ENCODE measurements around the gene MED14.
A peak's percentile ranks its signal among the peaks of the same experiment; 100 is the strongest.

Gene MED14

DNA sequence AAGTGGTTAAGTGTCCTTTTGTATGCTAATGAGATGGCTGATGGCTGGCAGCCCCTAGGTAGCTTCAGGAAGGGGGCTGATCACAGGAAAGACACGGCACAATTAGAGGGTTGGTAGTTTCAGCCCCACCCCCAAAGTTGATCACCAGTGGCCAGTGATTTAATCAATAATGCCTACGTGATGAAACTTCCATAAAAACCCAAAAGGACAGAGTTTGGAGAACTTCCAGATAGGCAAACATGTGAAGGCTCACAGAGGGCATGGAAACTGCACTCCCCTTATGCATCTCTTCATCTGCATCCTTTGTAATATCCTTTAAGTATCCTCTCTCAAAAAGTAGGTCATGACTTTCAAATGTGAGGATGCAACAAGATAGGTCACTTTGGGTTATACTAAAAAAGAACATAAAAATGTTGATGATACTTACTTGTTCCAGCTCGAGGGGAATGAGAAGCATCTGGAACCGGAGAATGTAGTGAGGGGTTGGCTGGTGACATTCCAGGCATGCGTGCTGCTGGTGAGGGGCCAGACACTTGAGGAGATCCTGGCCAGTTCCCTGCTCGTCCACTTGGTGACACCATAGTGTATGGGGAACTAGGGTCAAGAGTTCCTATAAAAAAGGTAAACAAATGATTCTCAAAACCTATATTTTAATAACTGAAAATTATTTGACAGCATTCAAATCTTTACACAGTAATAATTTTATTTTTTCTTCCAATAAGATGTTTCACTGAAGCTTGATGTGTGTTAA is 71.3 kb downstream of the MED14 start:
- Histone ChIP-seq H3K9ac (ENCODE audit: low read depth in 1 of 2, low read length in 2 of 2) (no peak overlapping the region), H3K4me3 (ENCODE audit: low read depth in 1 of 2, low read length in 2 of 2) (no peak overlapping the region), H3K27me3 (ENCODE audit: control insufficient read depth in 1 of 2, insufficient read depth in 2 of 2, low read length in 2 of 2) (no peaks in the 10 kb centered on the region), H3K27ac (ENCODE audit: low read depth, low read length) (no peak overlapping the region), H3K9me3 (ENCODE audit: control insufficient read depth in 1 of 2, low read length in 2 of 2) (no peaks in the 10 kb centered on the region), H3K36me3 (ENCODE audit: control insufficient read depth in 1 of 2, insufficient read depth in 2 of 2, low read length in 2 of 2) (peaks cover 36 to 48% of the 10 kb centered on the region in 2 donors), H3K4me1 (ENCODE audit: control insufficient read depth in 1 of 2, insufficient read depth in 2 of 2, low read length in 2 of 2) (no peaks in the 10 kb centered on the region)

DNA sequence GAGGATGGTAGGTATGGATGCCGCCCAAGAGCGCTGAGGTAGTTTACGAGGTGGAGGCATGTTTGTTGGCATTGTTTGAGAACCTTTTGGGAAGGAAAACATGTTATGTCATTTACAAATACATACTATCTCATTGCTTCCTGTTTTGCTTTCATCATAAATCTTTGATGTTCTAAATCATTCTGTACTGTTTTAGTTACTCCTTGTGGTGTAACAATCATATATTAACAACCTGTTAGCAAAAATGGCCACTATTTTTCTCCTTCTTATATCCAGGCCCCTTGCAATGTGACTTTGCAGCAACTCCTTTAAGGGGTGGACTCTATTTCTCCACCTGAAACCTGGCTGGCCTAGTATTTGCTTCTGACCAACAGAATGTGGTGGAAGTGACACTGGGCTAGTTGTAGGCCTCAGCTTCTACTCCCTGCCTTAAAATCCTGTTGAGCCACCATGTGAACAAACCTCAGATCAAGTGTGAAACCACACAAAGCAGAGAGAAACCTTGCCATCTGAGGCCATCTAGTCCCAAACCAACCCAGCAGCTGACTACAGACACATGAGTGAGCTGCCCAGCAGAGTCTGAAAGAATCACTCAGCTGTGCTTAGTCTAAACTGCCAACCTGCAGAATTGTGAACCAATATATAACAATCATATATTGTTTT is 72.1 kb downstream of the MED14 start:
- peaks cover 37 to 48% of the 10 kb centered on the region in 2 donors for H3K36me3 ChIP-seq (ENCODE audit: control insufficient read depth in 1 of 2, insufficient read depth in 2 of 2, low read length in 2 of 2)
- no peak overlapping the region for H3K9ac ChIP-seq (ENCODE audit: low read depth in 1 of 2, low read length in 2 of 2)
- H3K27ac ChIP-seq (ENCODE audit: low read depth, low read length) = no peak overlapping the region
- no peaks in the 10 kb centered on the region for H3K4me1 ChIP-seq (ENCODE audit: control insufficient read depth in 1 of 2, insufficient read depth in 2 of 2, low read length in 2 of 2)
- H3K4me3 ChIP-seq (ENCODE audit: low read depth in 1 of 2, low read length in 2 of 2) = no peak overlapping the region
- H3K9me3 ChIP-seq (ENCODE audit: control insufficient read depth in 1 of 2, low read length in 2 of 2) = no peaks in the 10 kb centered on the region
- no peaks in the 10 kb centered on the region for H3K27me3 ChIP-seq (ENCODE audit: control insufficient read depth in 1 of 2, insufficient read depth in 2 of 2, low read length in 2 of 2)

- Histone ChIP-seq H3K9ac (ENCODE audit: low read depth in 1 of 2, low read length in 2 of 2) (no peak overlapping the region), H3K9me3 (ENCODE audit: control insufficient read depth in 1 of 2, low read length in 2 of 2) (no peaks in the 10 kb centered on the region), H3K4me1 (ENCODE audit: control insufficient read depth in 1 of 2, insufficient read depth in 2 of 2, low read length in 2 of 2) (no peaks in the 10 kb centered on the region), H3K4me3 (ENCODE audit: low read depth in 1 of 2, low read length in 2 of 2) (no peak overlapping the region), H3K27ac (ENCODE audit: low read depth, low read length) (no peak overlapping the region), H3K27me3 (ENCODE audit: control insufficient read depth in 1 of 2, insufficient read depth in 2 of 2, low read length in 2 of 2) (no peaks in the 10 kb centered on the region), H3K36me3 (ENCODE audit: control insufficient read depth in 1 of 2, insufficient read depth in 2 of 2, low read length in 2 of 2) (peaks cover 24 to 47% of the 10 kb centered on the region in 2 donors)
Measured at GRCh38 chrX:40661489-40661888, 73.9 kb downstream of the MED14 start.

GRCh38 chrX:40660381-40660780 is 75.0 kb downstream of the MED14 start:
- H3K4me3 ChIP-seq (ENCODE audit: low read depth in 1 of 2, low read length in 2 of 2) = no peak overlapping the region
- no peaks in the 10 kb centered on the region for H3K9me3 ChIP-seq (ENCODE audit: control insufficient read depth in 1 of 2, low read length in 2 of 2)
- no peaks in the 10 kb centered on the region for H3K4me1 ChIP-seq (ENCODE audit: control insufficient read depth in 1 of 2, insufficient read depth in 2 of 2, low read length in 2 of 2)
- no peak overlapping the region for H3K9ac ChIP-seq (ENCODE audit: low read depth in 1 of 2, low read length in 2 of 2)
- peaks cover 25 to 47% of the 10 kb centered on the region in 2 donors for H3K36me3 ChIP-seq (ENCODE audit: control insufficient read depth in 1 of 2, insufficient read depth in 2 of 2, low read length in 2 of 2)
- no peak overlapping the region for H3K27ac ChIP-seq (ENCODE audit: low read depth, low read length)
- H3K27me3 ChIP-seq (ENCODE audit: control insufficient read depth in 1 of 2, insufficient read depth in 2 of 2, low read length in 2 of 2) = no peaks in the 10 kb centered on the region

DNA sequence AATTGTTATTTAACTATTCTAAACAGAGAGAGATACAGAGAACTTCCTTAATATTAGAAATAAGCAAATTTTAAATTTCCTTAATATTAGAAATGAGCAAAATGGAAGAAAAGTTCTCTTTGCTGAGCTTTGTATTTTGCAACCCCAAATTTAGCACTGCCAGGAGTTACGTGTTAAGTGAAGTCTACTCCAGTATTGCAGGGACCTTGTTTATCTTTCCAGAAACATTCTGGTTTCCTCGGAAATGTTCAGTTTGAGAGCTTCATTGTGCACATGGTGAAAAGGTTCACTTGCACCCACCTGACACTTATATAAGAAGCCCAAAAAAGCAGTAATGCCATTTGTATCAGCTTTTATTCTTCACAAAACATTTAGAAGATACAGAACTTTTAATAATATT is 81.8 kb downstream of the MED14 start:
- Histone ChIP-seq H3K4me1 (ENCODE audit: control insufficient read depth in 1 of 2, insufficient read depth in 2 of 2, low read length in 2 of 2) (no peaks in the 10 kb centered on the region), H3K4me3 (ENCODE audit: low read depth in 1 of 2, low read length in 2 of 2) (no peak overlapping the region), H3K9me3 (ENCODE audit: control insufficient read depth in 1 of 2, low read length in 2 of 2) (no peaks in the 10 kb centered on the region), H3K27me3 (ENCODE audit: control insufficient read depth in 1 of 2, insufficient read depth in 2 of 2, low read length in 2 of 2) (no peaks in the 10 kb centered on the region), H3K36me3 (ENCODE audit: control insufficient read depth in 1 of 2, insufficient read depth in 2 of 2, low read length in 2 of 2) (peaks cover 10 to 34% of the 10 kb centered on the region in 2 donors), H3K9ac (ENCODE audit: low read depth in 1 of 2, low read length in 2 of 2) (no peak overlapping the region), H3K27ac (ENCODE audit: low read depth, low read length) (no peak overlapping the region)

DNA sequence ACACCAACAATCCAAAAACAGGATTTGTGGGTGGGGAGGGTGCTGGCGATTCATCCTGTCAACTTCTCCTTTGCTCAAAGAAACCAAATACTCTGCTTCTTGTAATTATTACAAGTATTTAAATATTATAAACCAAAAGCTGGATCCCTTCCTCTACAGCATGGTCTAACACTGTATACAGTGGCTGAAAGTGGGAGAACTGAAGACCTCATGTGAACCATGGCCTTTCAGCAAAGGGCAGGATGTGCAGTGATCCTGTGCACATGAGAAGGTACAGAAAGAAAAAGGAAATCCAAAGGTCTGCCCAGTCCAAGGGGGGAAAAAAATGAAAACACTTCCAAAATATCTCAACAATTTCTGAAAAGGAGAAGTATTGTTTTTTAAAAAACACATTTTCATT is 82.7 kb downstream of the MED14 start:
- Histone ChIP-seq H3K36me3 (ENCODE audit: control insufficient read depth in 1 of 2, insufficient read depth in 2 of 2, low read length in 2 of 2) (peaks cover 10 to 34% of the 10 kb centered on the region in 2 donors), H3K4me1 (ENCODE audit: control insufficient read depth in 1 of 2, insufficient read depth in 2 of 2, low read length in 2 of 2) (peaks cover 0 to 4% of the 10 kb centered on the region in 2 donors), H3K27ac (ENCODE audit: low read depth, low read length) (no peak overlapping the region)

DNA sequence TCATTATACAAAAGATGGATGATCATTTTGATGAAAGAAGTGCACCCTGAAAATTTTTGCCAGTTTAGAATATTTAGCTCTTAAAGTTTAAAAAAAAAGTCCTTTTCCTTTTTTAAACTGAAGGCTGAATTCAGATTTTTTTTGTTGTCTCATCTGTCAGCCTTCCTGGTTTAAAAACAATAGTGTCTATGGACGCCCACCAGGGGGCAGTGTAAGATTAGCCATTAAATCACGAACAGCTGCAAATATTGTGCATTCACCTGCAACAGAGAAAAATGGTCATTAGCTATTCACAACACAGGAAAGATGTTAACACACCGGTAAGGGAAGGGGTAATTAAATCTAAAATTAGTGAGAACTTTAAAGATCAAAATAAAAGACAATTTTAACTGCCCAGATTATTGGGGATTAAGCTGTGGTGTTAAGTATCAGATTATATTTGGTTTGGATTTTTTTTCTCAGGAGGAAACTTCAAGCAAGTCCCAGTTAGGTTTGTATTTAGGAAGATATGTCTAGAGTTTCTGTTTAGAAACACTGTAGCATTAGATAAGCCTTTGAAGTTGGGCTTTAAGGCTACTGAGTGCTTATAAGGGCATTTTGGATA is 83.6 kb downstream of the MED14 start:
- Histone ChIP-seq H3K9ac (ENCODE audit: low read depth in 1 of 2, low read length in 2 of 2) (no peak overlapping the region), H3K27ac (ENCODE audit: low read depth, low read length) (no peak overlapping the region), H3K27me3 (ENCODE audit: control insufficient read depth in 1 of 2, insufficient read depth in 2 of 2, low read length in 2 of 2) (no peaks in the 10 kb centered on the region), H3K4me1 (ENCODE audit: control insufficient read depth in 1 of 2, insufficient read depth in 2 of 2, low read length in 2 of 2) (peaks cover 0 to 4% of the 10 kb centered on the region in 2 donors), H3K4me3 (ENCODE audit: low read depth in 1 of 2, low read length in 2 of 2) (no peak overlapping the region), H3K9me3 (ENCODE audit: control insufficient read depth in 1 of 2, low read length in 2 of 2) (no peaks in the 10 kb centered on the region), H3K36me3 (ENCODE audit: control insufficient read depth in 1 of 2, insufficient read depth in 2 of 2, low read length in 2 of 2) (peaks cover 10 to 27% of the 10 kb centered on the region in 2 donors)

More for the DNA sequence above, 82.7 kb downstream of the MED14 start:
- Histone ChIP-seq H3K27me3 (ENCODE audit: control insufficient read depth in 1 of 2, insufficient read depth in 2 of 2, low read length in 2 of 2) (no peaks in the 10 kb centered on the region), H3K4me3 (ENCODE audit: low read depth in 1 of 2, low read length in 2 of 2) (no peak overlapping the region), H3K9ac (ENCODE audit: low read depth in 1 of 2, low read length in 2 of 2) (no peak overlapping the region), H3K9me3 (ENCODE audit: control insufficient read depth in 1 of 2, low read length in 2 of 2) (no peaks in the 10 kb centered on the region)

DNA sequence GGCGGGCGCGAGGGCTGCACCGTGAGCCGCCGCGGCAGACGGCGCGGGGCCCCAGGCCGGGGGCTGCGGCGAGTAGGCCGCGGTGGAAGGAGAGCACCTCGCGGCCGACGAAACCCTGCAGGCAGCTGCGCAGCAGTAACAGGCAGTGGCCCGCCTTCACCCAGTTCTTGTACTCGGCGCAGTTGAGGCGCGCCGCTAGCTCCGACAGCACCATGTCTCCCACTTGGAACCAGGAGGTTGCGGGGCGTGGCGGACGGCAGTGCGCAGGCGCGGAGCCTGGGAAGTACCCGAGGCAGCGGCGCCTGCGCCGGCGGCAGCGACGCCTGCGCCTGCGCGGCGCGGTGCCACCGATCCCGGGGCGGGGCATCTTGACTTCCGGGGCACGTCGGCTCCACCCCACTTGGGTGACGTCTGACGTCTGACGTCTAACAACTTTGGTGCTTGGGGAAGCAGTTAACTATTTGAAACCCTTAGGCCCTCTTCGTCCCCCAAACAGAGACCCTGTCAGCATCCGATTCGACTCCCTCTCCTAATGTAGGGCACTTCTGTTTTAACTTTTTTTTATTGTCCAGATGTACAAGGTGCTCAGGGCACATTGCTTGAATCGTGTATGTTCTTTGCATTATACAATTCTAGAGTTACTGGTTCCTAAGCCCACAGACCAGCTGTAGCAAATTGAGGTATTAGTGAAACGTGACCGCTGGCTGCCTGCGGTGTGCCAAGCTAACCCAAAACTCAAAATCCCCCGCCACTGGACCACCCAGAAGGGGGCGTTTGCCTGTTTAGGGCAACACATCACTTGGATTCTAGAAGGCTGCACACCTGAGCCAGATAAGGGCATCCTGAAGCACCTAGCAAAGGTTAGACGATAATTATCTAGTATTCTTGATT is 87.8 kb downstream of the MED14 start, which contains the start of gene CXorf38:
TSS of gene CXorf38 (minus strand) at position 255 of the 891 bp plus-strand sequence. CDS start at position 214, 41 bp downstream.
- no peaks in the 10 kb centered on the region for H3K9me3 ChIP-seq (ENCODE audit: control insufficient read depth in 1 of 2, low read length in 2 of 2)
- H3K4me3 ChIP-seq (ENCODE audit: low read depth in 1 of 2, low read length in 2 of 2) = peak within 1 kb of the TSS; percentile 80 to 86
- H3K9ac ChIP-seq (ENCODE audit: low read depth in 1 of 2, low read length in 2 of 2) = peak within 1 kb of the TSS; percentile 76 to 77
- peaks cover 5 to 14% of the 10 kb centered on the region in 2 donors for H3K4me1 ChIP-seq (ENCODE audit: control insufficient read depth in 1 of 2, insufficient read depth in 2 of 2, low read length in 2 of 2)
- peaks cover 0 to 5% of the 10 kb centered on the region in 2 donors for H3K36me3 ChIP-seq (ENCODE audit: control insufficient read depth in 1 of 2, insufficient read depth in 2 of 2, low read length in 2 of 2)
- peak within 1 kb of the TSS; percentile 78 for H3K27ac ChIP-seq (ENCODE audit: low read depth, low read length)
- no peaks in the 10 kb centered on the region for H3K27me3 ChIP-seq (ENCODE audit: control insufficient read depth in 1 of 2, insufficient read depth in 2 of 2, low read length in 2 of 2)

DNA sequence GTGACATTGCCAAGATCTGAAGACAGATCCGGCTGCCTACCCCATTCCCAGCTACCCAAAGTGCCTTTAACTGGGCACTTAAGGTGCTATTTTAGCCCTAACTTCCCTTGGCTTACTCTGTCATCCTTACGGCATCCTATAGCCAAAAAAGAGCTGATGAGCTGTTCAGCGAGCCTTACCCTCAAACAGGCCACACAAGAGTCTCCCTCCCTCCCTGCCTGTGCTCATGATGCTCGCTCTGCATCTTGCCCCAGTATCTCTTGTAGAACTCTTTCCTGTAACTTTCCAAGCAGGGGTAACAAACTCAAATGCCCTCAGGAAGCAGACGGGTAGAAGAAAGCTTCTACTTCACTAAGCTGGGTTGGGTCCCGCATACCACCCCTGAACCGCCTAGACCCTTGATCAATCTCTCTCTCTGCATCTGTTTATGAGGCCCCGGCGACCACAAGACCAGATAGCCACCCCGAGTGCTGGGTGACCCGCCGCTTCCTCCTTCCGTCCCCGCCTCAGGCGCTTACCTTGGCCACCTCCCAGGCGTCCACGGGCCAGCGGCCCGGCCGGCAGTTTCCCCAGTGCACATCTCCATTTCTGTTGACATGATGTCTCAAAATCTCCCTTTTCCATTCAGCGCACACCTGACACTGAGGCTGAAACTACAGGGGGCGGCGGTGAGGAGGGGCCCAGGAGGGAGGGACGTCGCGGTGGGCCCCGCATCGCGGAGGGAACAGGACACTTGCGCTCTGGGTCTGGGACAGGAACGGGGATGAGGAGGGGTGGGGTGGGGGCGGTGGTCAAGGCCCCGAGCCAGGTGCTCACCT is 88.6 kb downstream of the MED14 start:
- H3K9ac ChIP-seq (ENCODE audit: low read depth in 1 of 2, low read length in 2 of 2) = peak overlapping the region; percentile 76 to 77
- H3K4me3 ChIP-seq (ENCODE audit: low read depth in 1 of 2, low read length in 2 of 2) = peak overlapping the region; percentile 80 to 86
- no peaks in the 10 kb centered on the region for H3K9me3 ChIP-seq (ENCODE audit: control insufficient read depth in 1 of 2, low read length in 2 of 2)
- peak overlapping the region; percentile 78 for H3K27ac ChIP-seq (ENCODE audit: low read depth, low read length)
- H3K4me1 ChIP-seq (ENCODE audit: control insufficient read depth in 1 of 2, insufficient read depth in 2 of 2, low read length in 2 of 2) = peaks cover 5 to 14% of the 10 kb centered on the region in 2 donors
- no peaks in the 10 kb centered on the region for H3K27me3 ChIP-seq (ENCODE audit: control insufficient read depth in 1 of 2, insufficient read depth in 2 of 2, low read length in 2 of 2)
- peaks cover 0 to 5% of the 10 kb centered on the region in 2 donors for H3K36me3 ChIP-seq (ENCODE audit: control insufficient read depth in 1 of 2, insufficient read depth in 2 of 2, low read length in 2 of 2)
